GM11168 (cell line): ENCODE data around the gene C2orf76.

ENCODE experiments used
- in situ Hi-C: fragments of 300-500 bp; cut with MboI; formaldehyde crosslinking; loops from one replicate; pipeline ENCODE4 v1.12.0; 2022; ENCODE audit warnings: low sequenced_read_pairs; ENCODE audit not compliant: unreplicated experiment

Gene C2orf76

DNA sequence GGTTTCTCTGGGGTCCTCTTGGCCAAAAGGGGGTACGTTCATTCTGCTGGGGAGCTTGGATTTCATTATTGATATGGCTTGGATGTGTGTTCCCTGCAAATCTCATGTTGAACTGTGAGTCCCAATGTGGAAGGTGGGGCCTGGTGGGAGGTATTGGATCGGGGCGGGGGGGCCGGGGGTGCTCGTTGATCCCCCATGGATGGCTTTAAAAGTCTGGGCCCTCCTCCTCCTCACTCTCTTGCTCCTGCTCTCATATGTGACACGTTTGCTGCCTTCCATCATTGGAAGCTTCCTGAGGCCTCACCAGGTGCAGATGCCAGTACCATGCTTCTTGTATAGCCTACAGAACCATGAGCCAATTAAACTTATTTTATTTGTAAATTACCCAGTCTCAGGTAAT is 11.9 kb upstream of the C2orf76 start:
- in situ Hi-C loops: loop anchor here (10.0 kb wide), 1 partner anchor 84 kb away; no protein-coding TSS in a partner anchor

DNA sequence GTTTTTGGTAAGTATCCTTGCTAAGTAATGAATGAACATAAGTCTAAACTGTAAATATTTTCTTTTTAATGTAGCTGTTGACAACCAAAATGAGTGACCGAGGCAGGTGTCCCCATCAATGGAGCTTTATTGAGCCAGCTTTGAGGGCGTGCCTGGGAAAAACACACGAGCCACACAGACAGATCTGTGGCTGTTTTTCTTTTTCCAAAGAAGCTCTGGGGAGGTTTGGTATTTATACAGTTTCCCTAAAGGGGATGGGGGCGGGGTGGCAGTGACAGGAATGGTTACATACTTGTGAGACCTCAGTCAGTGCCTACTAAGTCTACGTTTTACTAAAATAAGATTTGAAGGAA is 11.3 kb upstream of the C2orf76 start:
- in situ Hi-C loops: loop anchor here (10.0 kb wide), 1 partner anchor 83 kb away; no protein-coding TSS in a partner anchor

DNA sequence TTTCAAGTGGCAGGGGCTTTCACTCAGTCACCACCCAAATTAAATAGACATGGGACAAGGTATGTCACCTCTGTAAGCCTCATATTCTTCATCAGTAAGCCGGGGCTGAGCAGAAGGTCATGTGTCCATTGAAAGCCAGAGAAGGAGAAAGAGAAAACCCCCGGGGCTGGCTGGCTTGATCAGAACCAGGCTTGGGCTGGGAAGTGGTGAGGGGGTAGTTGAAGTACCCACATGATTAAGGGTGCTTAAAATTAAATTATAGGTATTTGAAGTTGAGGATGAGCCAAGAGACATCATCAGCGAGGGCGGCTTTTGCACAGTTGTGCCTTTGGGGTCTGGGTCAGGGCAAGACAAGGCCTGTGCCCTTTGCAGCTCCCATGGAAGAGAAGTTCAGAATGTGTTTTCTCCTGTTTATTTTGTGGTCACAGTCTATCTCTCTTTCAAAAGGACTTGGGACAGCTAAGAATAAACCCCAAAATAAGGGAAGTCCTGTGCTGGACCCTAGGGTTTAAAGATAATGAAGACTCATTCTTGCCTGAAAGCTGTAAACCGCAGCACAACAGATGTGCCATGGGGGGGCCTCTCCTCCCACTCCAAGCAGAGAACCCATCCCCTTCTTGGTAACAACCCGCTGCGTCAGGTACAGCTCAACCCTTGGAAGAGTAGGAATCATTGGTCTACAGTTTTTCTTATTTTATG is 10.8 kb upstream of the C2orf76 start:
- in situ Hi-C loops: loop anchor here (10.0 kb wide), 1 partner anchor 83 kb away; no protein-coding TSS in a partner anchor

DNA sequence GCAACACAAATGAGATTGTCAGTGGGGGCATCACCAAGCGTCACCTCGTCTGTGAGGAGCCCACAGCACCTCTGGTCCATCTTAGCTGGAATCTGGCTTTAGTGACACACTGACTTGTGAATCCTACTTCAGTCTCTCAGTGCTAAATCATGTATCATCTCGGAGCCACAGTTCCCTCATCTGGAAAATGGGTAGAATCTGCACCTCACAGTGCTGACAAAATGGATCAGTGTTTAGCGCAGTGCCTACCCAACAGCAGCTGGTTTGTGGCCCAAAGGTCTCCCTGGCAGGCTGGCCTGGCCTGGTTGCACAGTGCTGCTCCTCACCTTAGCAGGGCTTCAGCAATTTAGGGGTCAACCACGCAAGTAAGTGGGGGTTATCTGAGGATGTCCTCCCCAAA is 10.2 kb upstream of the C2orf76 start:
- in situ Hi-C loops: loop anchor here (10.0 kb wide), 1 partner anchor 82 kb away; no protein-coding TSS in a partner anchor

DNA sequence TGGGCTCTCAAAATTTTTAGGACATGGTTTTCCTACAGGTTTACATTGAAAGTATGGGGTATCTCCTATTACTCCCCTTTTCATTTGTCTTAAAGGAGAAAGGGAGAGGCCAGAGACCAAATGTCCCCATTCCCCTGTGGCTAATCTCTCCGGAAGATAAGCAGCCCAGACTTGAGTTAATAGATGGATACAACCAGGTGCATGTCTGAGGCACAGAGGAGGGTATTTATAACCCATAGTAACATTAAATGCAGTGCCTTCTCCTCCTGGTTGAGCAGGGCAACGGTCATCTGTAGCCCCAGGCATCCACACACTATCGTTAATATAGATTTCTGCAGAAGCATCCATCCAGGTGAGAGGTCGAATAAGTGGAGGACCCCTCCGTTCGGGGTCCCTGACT is 9.8 kb upstream of the C2orf76 start:
- in situ Hi-C loops: loop anchor here (10.0 kb wide), 1 partner anchor 82 kb away; no protein-coding TSS in a partner anchor

DNA sequence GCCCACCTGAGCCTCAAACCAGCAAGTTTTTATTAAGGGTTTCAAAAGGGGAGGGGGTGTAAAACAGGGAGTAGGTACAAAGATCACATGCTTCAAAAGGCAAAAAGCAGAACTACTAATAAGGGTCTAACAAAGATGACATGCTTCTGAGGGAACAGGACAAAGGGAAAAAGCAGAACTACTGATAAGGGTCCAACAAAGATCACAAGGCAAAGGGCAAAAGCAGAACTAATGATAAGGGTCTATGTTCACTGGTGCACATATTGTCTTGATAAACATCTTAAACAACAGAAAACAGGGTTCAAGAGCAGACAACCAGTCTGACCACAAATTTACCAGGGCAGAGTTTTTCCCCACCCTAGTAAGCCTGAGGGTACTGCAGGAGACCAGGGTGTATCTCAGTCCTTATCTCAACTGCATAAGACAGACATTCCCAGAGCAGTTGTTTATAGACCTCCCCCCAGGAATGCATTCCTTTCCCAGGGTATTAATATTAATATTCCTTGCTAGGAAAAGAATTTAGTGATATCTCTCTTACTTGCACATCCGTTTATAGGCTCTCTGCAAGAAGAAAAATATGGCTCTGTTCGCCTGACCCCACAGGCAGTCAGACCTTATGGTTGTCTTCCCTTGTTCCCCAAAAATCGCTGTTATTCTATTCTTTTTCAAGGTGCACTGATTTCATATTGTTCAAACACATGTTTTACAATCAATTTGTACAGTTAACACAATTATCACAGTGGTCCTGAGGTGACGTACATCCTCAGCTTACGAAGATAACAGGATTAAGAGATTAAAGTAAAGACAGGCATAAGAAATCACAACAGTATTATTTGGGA is 7.5 kb upstream of the C2orf76 start:
- in situ Hi-C loops: loop anchor here (10.0 kb wide), 1 partner anchor 79 kb away; no protein-coding TSS in a partner anchor

DNA sequence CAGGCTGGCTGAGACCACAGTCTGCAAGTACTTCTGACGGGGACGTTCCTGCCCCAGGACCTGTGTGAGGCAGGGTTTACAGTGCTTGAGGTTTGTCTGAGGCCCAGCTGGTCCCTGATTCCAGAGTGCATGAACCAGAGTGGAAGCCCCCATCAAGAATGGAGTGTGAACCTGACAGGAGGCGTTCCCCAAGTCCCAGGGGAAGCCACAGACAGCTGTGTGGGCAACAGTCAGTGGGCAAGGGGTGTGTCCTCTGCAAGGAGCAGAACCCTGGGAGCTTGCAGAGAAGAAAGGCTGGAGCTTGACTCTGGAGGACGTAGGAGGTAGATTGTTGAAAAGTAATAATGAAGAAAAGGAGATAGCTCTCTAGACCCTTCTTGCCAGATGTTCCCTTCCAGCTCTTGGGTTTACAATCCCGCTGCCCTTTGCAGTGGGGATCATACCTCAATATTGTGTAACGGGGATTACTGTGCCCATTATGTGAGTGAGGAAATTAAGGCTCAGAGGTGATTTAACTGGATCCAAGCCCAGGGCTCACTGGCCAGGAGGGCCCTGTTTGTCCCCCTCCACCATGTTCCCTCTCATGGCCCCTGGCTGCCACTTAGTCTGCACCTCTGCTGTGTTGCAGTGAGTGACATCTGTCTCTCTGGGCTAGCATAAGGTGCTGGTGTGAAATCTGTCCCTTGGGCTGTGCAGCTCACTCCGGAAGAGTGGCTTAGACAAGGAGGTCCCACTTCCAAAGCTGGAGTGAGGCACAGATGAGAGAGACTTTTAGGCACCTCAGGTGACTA is 6.3 kb upstream of the C2orf76 start:
- in situ Hi-C loops: loop anchor here (10.0 kb wide), 1 partner anchor 78 kb away; no protein-coding TSS in a partner anchor

DNA sequence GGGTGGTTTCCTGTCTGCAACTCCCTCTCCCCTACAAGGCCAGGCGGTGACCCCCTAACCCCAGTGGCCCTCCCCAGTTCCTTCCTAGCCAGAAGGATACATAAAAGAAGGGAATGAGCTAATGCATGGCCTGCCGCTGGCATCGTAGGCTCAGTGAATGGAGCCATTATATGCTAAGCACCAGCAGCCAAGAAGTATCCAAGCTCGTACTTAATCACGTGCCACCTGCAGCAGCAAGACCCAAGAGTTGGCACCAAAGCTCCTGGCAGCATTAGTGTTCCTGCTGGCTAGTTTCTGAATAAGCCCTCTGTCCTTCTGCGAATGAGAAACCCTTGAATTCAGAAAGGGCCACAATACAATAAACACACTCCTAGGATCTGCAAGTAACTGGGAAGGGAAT is 4.5 kb upstream of the C2orf76 start:
- in situ Hi-C loops: loop anchor here (10.0 kb wide), 1 partner anchor 76 kb away; no protein-coding TSS in a partner anchor

DNA sequence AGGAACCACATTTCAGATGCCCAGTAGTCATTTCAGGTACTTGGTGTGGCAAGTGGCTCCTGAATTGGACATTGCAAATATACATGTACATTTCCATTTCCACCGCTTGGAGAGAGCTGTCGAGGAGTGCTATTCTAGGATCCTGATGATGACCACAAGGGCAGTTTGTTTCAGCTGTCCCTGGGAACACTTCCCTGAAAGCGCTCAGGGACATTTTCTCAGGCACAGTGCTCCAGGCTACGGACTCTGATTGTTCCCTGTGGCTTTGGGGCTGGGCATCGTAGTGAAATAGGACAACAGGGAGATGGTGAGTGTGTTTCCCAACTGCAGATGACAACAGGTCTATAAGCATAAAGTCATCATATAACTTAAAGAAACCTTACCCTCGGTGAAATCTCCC is 3.2 kb upstream of the C2orf76 start:
- in situ Hi-C loops: loop anchor here (10.0 kb wide), 1 partner anchor 75 kb away; no protein-coding TSS in a partner anchor

DNA sequence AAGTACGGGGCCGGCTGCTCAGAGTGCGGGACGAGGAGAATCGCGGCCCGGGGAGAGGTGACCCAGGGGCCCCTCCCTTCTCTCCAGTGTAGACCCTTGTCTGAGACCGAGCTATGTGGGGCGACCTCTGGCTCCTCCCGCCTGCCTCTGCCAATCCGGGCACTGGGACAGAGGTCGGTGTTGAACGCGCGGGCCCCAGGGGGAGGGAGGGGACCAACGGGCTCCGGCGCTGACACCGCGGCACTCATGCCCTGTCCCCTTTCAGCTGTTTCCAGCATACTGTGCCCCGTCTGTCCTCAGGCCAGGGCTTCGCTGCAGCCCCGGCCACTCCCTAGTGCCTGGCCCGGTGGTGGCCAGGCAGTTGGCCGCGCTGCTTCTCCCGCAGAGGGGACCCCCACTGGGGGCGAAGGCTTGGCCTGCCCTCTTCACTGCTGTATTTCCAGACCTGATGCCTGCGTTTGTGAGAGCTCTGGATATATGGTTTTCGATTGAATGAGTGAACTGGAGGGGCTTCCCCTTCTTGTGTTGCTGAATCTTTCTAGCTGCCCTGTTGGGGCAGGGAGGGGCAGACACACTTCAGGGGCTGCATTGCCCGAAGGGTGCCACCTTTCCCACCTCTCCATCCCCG is 952 bp upstream of the C2orf76 start:
- in situ Hi-C loops: no loop called here

DNA sequence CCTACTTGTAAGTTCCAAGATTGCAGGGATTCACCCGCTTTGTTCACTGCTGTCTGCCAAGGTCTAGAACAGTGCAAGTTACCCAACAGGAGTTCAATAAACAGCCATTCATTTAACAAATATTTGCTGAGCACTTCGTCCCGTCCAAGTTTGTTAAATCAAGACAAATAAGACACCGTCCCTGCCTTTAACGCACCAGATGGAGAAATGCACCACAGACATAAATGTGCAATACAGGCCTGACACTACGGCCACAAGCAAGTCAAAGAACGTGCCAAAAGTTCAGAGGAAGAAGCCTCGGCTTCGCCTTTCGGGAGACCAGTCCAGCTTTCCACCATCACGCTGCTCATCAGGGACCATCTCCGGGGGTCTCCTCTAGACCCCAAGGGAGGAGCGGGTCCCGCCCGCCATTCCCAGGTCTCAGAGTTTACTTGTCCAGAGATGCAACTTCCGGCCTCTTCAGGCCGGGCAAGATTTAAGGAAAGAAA is 429 bp downstream of the C2orf76 start:
- in situ Hi-C loops: no loop called here

DNA sequence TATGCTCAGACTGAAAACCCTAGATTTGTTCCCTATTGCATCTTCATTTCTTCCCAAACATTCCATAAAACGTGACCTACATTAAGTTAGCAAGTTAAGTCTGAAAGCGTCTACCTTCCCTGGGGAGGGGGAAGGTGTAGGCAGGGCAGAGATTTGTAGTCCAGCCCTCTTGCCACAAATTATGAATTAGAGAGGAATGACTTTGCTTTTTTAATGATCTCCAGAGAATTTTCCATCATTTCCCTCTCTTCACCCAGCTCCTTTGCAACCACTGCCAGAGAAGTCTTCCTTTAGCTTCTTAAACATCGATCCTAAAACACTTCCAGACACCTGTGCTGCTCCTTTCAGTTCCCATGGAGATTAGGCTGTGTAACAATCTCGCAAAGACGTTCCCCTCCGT is 1.2 kb downstream of the C2orf76 start:
- in situ Hi-C loops: no loop called here

DNA sequence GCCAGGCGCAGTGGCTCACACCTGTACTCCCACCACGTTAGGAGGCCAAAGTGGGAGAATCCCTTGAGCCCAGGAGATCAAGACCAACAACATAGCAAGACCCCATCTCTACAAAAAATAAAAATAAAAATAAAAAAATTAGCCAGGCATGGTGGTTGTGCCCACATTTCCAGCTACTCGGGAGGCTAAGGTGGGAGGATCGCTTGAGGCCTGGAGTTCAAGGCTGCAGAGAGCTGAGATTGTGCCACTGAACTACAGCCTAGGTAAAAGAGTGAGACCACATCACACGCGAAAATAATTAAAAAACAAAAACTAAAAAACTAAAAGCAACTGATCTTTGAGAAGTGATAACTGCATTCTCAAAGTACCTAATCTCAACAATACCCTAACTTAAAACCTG is 1.8 kb downstream of the C2orf76 start:
- in situ Hi-C loops: no loop called here

DNA sequence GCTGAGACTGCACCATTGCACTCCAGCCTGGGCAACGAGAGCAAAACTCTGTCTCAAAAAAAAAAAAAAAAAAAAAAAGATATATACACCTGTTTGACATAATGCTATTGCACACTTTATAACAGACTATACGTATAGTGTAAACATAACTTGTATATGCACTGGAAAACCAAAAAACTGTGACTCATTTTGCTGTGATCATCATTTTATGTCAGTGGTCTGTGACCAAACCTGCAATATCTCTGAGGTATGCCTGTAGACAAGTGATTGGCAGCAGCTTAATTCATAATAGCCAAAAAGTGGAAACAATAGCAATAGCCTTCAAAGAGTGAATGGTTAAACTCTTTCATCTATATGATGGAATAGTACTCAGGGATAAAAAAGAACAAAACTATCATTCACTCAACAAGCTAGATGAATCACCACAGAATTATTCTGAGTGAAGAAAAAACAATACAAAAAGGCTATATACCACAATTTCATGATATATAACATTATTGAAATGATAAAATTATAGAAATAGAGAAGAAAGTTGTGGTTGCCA is 6.1 kb downstream of the C2orf76 start:
- in situ Hi-C loops: no loop called here

DNA sequence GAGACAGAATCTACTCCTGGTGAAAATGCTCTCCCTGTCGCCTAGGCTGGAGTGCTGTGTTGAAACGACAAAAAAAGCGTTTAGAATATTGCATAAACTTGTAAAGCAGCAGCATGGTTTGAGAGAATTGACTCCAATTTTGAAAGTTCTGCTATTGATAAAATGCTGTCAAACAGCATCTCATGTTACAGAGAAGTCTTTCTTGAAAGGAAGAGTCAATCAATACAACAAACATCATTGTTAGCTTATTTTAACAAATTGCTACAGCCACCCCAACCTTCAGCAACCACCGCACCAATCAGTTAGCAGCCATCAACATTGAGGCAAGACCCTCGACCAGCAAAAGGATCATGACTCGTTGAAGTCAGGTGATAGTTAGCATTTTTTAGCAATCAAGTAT is 6.9 kb downstream of the C2orf76 start:
- in situ Hi-C loops: no loop called here

DNA sequence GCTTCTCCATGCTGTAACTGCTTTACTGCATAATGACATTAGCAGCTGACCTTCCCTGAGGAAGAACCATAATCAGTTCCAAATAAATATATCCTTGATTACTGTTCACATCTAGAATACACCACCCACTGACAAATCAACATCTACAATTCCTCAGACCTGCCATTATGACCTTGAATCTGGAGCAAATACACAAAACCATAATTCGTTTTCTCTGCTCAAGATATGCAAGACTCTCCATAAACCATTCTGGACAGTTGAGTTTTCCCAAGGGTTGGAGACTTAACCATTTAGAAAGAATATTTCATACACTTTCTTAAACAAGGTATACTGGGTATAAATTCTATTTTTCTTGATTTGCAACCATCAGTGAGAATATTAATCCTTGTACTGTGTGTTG is 11.8 kb downstream of the C2orf76 start:
- in situ Hi-C loops: no loop called here

DNA sequence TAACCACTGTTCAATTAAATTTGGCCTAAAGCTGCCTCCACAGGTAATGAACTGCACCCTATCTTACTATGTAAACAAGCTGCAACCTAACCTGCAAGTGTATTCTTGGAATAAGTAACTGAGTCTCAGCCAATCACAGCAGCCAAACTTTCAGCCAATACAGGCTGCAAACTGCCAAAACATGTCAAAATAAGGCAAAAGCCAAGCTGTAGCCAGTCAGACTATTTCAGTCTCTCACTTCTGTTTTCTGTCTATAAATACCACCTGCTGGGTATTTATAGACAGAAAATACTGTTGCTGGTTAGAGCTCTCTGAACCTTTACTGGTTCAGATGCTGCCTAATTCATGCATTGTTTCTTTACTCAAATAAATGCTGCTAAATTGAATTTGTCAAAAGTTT is 14.3 kb downstream of the C2orf76 start:
- in situ Hi-C loops: no loop called here

DNA sequence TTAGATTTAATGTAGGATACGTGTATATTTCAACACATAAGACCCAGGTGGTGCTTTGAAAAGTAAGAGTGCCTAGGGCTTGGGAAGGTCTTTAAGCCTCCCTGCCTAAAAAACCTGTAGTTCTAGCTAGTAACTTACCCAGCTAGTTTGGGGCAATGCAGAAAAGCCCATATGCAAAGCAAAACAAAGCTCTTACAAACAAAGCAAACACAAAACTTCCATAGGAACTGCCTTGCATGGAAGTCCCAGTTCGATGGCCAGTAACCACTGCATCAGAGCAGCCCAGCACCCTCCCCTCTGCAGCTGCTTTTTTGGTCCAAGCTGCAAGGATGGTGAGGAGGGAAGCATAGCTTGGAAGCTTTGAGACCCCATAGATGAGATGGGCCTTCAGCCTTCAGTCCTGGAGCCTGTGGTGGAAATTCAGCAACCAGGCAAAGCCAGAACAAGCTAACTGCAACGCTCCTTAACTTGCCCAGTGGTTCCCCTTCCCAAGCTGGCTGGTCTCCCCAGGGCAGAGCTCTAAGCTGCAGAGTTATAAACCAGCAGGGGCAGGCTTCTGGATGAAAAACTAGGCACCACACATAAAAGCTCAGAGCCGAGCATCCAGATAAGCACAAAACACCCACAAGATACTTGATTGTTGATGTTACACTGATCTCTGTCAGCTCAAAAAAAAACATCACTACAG is 16.2 kb downstream of the C2orf76 start:
- in situ Hi-C loops: no loop called here

DNA sequence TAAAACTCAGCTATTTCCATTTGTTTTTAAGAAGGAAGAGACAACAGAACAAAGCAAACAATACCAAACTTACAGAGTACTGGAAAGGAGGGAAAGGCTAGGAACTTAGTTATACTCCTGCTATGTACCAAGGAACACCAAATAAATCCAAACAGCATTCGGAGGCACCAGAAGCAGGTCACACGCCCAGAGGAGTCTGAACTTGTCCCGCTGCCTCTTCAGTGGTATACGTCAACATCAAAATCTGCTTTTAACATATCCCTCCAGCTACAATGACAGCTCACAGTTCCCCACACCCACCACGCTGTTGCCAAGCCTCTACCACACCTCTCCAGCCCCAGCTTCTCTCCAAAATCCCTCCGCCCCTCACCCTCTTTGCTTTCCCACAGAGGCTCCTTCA is 17.3 kb downstream of the C2orf76 start:
- in situ Hi-C loops: no loop called here
